ENCODE results near the gene ABCB8. TPM values are rescaled to one million over a fixed set of nuclear protein-coding genes. Genes with fewer than 3 reads are reported as not detected.

Gene ABCB8
- total and polyA plus RNA-seq, 9 of the 15 experiments (the other 6 are each of a cell fraction or from before 2014, with no cell fraction given): 7.6 to 106 (median 36.3) TPM

- TF ChIP-seq THAP12 (CRISPR knock-in tag; IDR thresholded peaks at IDR 0.05): 0 out of 2 replicates have a peak, but pooled peaks have one; percentile 47
- TF ChIP-seq, protein P1, sequence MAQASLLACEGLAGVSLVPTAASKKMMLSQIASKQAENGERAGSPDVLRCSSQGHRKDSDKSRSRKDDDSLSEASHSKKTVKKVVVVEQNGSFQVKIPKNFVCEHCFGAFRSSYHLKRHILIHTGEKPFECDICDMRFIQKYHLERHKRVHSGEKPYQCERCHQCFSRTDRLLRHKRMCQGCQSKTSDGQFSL (CRISPR knock-in tag; IDR thresholded peaks at IDR 0.05): peak; percentile 81; the same call in 1 of the 2 replicates
- TF ChIP-seq, protein P1 (tag; IDR thresholded peaks at IDR 0.05): no peak
- TF ChIP-seq GABPB1 (CRISPR knock-in tag; IDR thresholded peaks at IDR 0.05): peak; percentile 33; the same call in 1 of the 2 replicates
- no peak; a peak in 1 of 4 replicates for TF ChIP-seq MAZ (CRISPR knock-in tag; conservative IDR thresholded peaks at IDR 0.05 in 1 of 2, IDR thresholded peaks at IDR 0.05 in 1 of 2)
- TF ChIP-seq RB1 (IDR thresholded peaks at IDR 0.05; ENCODE audit: low read depth): no peak
- no peak for TF ChIP-seq RBBP5 (IDR thresholded peaks at IDR 0.05; ENCODE audit: borderline replicate concordance, insufficient read depth, low read length, poor library complexity, severe bottlenecking)
- TF ChIP-seq ZNF444 (CRISPR knock-in tag; IDR thresholded peaks at IDR 0.05): no peak
- no peak for TF ChIP-seq ZMIZ1 (IDR thresholded peaks at IDR 0.05; ENCODE audit: low read depth in 2 of 2, low read length in 2 of 2)
- TF ChIP-seq ZNF143 (CRISPR knock-in tag; IDR thresholded peaks at IDR 0.05): no peak
- no peak for TF ChIP-seq ILF3 (IDR thresholded peaks at IDR 0.05; ENCODE audit: borderline replicate concordance)
- peak; percentile 2; the same call in 1 of the 2 replicates for TF ChIP-seq NFIC (IDR thresholded peaks at IDR 0.05)
- no peak for TF ChIP-seq NFXL1 (CRISPR knock-in tag; IDR thresholded peaks at IDR 0.05)
- no peak for TF ChIP-seq ZNF695 (CRISPR knock-in tag; IDR thresholded peaks at IDR 0.05)
- no peak for TF ChIP-seq TRIM24 (IDR thresholded peaks at IDR 0.05)
- TF ChIP-seq HOMEZ (CRISPR knock-in tag; IDR thresholded peaks at IDR 0.05): no peak
- no peak for TF ChIP-seq ZNF589 (CRISPR knock-in tag; IDR thresholded peaks at IDR 0.05; ENCODE audit: low read depth)
- no peak for TF ChIP-seq POLR2H (tag; IDR thresholded peaks at IDR 0.05; ENCODE audit: low read depth)
- no peak for TF ChIP-seq NR1H2 (CRISPR knock-in tag; IDR thresholded peaks at IDR 0.05)
- TF ChIP-seq HLTF (IDR thresholded peaks at IDR 0.05): no peak
These were observed 11.7 kb downstream of the ABCB8 start (continued) for GRCh38 chr7:151039850-151040548.

All from K562 (cell line).